ENCODE measurements around the gene CROCC2. TPM values are rescaled to one million over a fixed set of nuclear protein-coding genes. Genes with fewer than 3 reads are reported as not detected.

The CROCC2 gene
- total RNA-seq, 2 donors from 2014 or later: not detected

DNA sequence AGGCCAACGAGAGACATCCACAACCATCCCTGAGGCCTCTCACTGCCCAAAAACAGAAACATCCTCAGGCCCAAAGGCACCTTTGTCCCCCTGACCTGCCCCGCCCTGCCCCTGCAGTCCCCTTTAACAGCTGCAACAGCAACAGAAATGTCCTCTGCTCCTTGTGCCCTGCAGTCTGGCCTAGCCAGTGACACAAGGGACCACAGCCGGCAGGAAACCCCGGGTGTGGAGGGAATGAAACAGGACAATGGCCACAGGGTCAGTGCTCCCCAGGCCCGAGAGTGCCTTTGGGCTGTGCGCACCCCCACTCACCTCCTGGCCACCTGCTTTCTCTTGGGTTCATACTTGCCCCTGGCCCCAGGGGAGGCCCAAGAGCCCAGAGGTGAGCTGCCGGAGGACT, 127.9 kb downstream of the CROCC2 start:
- H3K27me3 ChIP-seq (replicated peaks; ENCODE audit: insufficient read depth): no peaks in the 10 kb centered on the region
- H3K4me3 ChIP-seq: no peak overlapping the region
- DNase-seq (ENCODE audit: low spot score): no peak
- H3K4me1 ChIP-seq (ENCODE audit: control insufficient read depth in 1 of 2, low read depth in 2 of 2): peaks cover 0 to 8% of the 10 kb centered on the region in 2 donors
- H3K36me3 ChIP-seq: peaks cover 56% of the 10 kb centered on the region
- TF ChIP-seq, protein P1, sequence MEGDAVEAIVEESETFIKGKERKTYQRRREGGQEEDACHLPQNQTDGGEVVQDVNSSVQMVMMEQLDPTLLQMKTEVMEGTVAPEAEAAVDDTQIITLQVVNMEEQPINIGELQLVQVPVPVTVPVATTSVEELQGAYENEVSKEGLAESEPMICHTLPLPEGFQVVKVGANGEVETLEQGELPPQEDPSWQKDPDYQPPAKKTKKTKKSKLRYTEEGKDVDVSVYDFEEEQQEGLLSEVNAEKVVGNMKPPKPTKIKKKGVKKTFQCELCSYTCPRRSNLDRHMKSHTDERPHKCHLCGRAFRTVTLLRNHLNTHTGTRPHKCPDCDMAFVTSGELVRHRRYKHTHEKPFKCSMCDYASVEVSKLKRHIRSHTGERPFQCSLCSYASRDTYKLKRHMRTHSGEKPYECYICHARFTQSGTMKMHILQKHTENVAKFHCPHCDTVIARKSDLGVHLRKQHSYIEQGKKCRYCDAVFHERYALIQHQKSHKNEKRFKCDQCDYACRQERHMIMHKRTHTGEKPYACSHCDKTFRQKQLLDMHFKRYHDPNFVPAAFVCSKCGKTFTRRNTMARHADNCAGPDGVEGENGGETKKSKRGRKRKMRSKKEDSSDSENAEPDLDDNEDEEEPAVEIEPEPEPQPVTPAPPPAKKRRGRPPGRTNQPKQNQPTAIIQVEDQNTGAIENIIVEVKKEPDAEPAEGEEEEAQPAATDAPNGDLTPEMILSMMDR (IDR thresholded peaks at IDR 0.05): no peak
- no peaks in the 10 kb centered on the region for H3K9me3 ChIP-seq
- no peak for ATAC-seq (ENCODE audit: insufficient number of reproducible peaks, low FRiP score, low read depth)
- no peak overlapping the region for H3K27ac ChIP-seq

DNA sequence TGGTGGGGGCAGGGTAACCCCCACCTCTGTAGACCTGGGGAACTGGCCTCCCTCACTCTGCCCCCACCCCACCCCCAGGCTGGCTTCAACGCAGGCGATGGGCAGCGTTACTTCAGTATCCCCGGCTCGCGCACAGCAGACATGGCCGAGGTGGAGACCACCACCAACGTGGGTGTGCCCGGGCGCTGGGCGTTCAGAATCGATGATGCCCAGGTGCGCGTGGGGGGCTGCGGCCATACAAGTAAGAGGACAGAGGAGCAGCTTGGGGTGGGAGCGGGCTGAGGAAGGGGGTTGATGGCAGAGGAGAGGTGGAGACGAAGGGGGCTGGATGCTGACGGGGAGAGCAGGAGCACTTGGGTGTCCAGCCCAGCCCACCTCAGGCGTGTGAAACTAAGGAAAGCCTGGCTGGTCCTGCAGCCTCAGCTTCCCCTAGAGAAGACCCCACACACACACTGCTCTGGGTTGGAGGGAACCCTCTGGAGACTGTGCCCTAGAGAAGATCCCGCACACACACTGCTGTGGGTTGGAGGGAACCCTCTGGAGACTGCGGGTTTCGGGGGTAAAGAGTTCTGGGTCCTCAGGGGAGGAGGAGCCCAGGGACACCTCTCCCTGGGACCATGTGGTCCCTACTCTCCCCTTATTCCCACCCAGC, 128.5 kb downstream of the CROCC2 start:
- TF ChIP-seq, protein P1 (IDR thresholded peaks at IDR 0.05): no peak
- Histone ChIP-seq H3K36me3 (peaks cover 59% of the 10 kb centered on the region), H3K4me3 (no peak overlapping the region), H3K27me3 (replicated peaks; ENCODE audit: insufficient read depth) (no peaks in the 10 kb centered on the region), H3K9me3 (no peaks in the 10 kb centered on the region), H3K27ac (no peak overlapping the region), H3K4me1 (ENCODE audit: control insufficient read depth in 1 of 2, low read depth in 2 of 2) (peaks cover 0 to 8% of the 10 kb centered on the region in 2 donors)
- ATAC-seq (ENCODE audit: insufficient number of reproducible peaks, low FRiP score, low read depth) (no peak), DNase-seq (ENCODE audit: low spot score) (no peak)

DNA sequence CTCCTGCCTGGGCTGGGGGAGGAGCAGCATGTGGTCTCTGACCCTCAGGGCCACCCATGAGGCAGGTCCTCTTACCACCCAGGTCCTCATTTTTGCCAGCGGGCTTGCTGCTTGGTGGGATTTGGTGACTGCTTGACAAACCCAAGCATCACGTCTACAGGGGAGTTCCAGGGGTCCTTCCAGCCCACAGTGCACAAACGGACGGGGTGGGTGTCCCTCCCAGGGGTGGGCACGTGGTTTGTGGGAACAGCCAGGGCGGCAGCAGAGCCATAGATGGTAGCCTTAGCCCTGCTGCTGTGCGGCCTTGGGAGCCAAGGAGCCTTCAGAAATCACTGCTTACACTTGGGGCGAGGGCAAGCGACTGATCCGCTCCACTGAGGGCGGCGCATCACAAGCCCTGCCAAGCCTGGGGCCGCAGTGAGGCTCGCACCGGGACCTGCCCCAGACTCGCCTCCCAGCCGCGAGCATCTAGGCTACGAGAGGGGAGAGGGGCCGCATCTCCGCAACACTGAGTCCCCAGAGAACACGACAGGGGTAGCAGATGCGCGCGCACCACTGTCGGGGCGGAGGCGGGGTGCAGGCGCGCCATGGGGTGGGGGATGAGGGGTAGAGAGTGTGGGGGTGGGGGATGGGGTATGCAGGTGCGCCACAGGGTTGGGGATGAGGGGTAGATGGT, 129.1 kb downstream of the CROCC2 start:
- DNase-seq (ENCODE audit: low spot score) (no peak), ATAC-seq (ENCODE audit: insufficient number of reproducible peaks, low FRiP score, low read depth) (no peak)
- H3K27ac ChIP-seq: no peak overlapping the region
- peaks cover 0 to 8% of the 10 kb centered on the region in 2 donors for H3K4me1 ChIP-seq (ENCODE audit: control insufficient read depth in 1 of 2, low read depth in 2 of 2)
- peaks cover 60% of the 10 kb centered on the region for H3K36me3 ChIP-seq
- H3K9me3 ChIP-seq: no peaks in the 10 kb centered on the region
- TF ChIP-seq, protein P1 (IDR thresholded peaks at IDR 0.05): no peak
- no peaks in the 10 kb centered on the region for H3K27me3 ChIP-seq (replicated peaks; ENCODE audit: insufficient read depth)
- no peak overlapping the region for H3K4me3 ChIP-seq

DNA sequence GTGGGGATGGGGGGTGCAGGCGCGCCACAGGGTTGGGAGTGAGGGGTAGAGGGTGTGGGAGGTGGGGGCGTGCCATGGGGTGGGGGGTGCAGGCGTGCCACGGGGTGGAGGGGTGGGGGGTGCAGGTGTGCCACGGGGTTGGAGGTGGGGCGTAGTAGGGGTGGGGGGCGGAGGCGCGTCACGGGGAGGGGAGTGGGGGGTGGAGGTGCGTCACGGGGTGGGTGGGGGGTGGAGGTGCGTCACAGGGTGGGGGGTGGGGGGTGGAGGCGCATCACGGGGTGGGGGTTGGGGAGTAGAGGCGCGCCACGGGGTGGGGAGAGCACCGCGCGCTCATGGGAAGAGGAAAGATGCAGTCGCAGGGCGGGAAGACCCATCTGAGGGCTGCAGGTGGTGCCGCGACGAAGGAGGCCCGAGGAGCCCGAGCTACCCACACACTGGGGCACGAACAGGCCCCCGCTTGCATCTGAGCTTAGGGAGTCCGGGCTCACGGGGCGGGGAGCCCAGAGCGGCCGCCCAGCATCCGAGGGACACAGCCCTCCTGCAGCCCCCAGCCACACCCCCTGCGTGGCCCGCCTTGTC, 129.8 kb downstream of the CROCC2 start:
- ATAC-seq (ENCODE audit: insufficient number of reproducible peaks, low FRiP score, low read depth) (no peak), DNase-seq (ENCODE audit: low spot score) (no peak)
- peaks cover 56% of the 10 kb centered on the region for H3K36me3 ChIP-seq
- H3K4me1 ChIP-seq (ENCODE audit: control insufficient read depth in 1 of 2, low read depth in 2 of 2): peaks cover 0 to 8% of the 10 kb centered on the region in 2 donors
- TF ChIP-seq, protein P1 (IDR thresholded peaks at IDR 0.05): no peak
- H3K9me3 ChIP-seq: no peaks in the 10 kb centered on the region
- peak overlapping the region; percentile 58 for H3K4me3 ChIP-seq
- no peak overlapping the region for H3K27ac ChIP-seq
- H3K27me3 ChIP-seq (replicated peaks; ENCODE audit: insufficient read depth): no peaks in the 10 kb centered on the region

DNA sequence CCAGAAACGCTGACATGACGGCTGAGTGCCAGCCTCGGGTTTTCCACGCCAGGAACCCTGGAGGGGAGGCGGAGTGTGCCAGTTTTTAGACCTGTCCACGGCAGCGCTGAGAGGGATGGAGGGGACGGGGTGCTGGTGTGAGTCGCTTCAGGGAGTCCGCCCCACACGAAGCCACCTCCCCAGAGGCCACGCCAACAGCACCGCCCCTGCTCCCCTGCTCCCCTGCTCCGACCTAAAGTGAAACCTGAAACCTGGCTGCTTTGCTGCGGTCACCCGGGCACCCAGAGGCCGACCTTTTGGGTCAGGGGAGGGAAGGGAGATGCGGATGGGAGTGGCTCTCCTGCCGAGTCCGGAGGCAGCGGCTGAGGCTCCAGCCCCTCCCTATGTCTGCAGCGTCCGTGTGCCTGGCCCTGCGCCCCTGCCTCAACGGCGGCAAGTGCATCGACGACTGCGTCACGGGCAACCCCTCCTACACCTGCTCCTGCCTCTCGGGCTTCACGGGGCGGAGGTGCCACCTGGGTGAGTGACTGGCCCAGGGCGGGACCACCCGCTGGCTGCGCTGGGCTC, 130.3 kb downstream of the CROCC2 start:
- DNase-seq (ENCODE audit: low spot score) (no peak), ATAC-seq (ENCODE audit: insufficient number of reproducible peaks, low FRiP score, low read depth) (no peak)
- Histone ChIP-seq H3K9me3 (no peaks in the 10 kb centered on the region), H3K4me1 (ENCODE audit: control insufficient read depth in 1 of 2, low read depth in 2 of 2) (peaks cover 0 to 8% of the 10 kb centered on the region in 2 donors), H3K36me3 (peaks cover 53% of the 10 kb centered on the region), H3K4me3 (peak overlapping the region; percentile 58), H3K27me3 (replicated peaks; ENCODE audit: insufficient read depth) (no peaks in the 10 kb centered on the region), H3K27ac (no peak overlapping the region)
- TF ChIP-seq, protein P1 (IDR thresholded peaks at IDR 0.05): no peak
